Raji (cell line): ENCODE data around the gene SPCS2.

Experiments used
- POLR2A ChIP-seq: IDR thresholded peaks from 2 replicates; pipeline ENCODE4 v1.6.1; 2011; ENCODE audit warnings: low read depth, low read length, control low read depth; ENCODE audit not compliant: insufficient read depth

The SPCS2 gene

GRCh38 chr11:75022296-75022695 lies 73.2 kb downstream of the SPCS2 start:
- no peak for TF ChIP-seq POLR2A

DNA sequence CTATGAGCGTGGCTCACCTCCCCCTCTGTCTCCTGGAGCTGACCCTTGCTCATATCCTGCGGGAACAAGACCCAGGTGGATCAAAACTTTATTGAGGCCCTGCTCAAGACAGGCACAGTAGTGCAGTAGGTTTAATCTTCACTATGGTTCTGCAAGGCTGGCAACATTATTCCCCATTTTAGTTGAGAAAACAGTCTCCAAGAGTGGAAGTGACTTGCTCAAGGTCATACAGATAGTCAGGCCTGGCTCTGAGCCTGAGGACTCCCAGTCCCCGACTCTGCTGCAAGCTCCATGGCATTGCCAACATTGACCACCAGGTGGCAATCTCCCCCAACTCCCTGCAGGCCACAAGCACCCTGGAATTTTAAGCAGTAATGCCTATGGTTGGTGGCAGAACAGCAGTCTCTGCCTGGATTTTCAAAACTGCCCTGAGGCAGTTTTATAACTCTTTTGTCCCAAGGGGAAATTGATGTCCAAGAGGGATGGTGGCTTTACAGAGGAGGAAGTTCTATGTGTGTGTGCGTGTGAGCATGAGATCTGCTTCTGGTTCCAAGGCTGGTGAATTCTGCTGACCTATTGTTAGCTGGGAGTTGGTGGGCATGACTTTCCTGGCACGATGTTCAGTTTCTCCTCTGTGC lies 73.8 kb downstream of the SPCS2 start:
- TF ChIP-seq POLR2A: no peak

DNA sequence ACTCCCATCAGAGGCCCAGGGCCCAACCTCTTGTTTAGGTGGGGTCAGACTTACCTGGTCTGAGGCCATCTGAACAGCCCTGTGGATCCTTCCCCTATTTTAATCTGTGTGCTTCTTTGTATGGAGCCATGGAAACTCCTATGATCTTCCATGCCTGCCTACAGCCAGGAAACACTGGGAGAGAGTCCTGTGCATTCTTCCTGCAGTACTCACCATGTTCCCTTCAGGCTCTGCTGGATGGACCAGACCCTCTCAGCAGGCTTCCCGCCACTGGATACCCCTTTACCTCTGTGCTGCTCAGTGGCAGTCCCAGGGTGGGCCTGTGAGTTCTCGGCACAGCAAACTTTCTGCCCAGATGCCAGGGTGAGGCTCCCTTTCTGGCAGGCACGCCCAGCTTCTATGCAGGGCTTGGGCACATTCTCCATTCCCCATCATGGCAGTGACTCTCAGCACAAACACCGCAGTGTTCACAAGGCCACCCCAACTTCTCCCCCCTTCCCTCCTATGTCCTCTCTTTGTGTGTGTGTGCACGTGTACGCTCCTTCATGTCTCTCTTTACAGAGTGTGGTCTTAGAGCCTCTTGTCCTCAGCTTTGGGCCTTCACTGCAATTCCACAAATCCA lies 74.5 kb downstream of the SPCS2 start:
- TF ChIP-seq POLR2A: no peak

DNA sequence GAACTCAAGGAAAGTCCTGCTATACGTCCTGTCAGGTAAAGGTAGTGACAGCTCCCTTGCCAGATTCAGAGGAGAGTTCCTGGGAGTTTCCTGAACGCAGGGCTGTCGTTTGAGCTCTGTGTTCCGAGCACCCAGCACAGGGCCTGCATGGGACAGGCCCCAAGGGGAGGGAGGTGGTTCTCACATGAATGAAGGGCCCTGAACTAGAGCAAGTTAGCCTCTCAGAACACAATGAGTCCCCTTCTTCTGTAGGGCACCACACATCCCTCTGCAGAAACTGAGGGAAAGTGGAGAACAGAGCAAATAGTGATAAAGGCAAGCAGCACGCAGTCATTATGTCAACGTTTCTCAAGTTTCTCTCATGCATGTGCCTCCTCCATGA lies 75.0 kb downstream of the SPCS2 start:
- no peak for TF ChIP-seq POLR2A

DNA sequence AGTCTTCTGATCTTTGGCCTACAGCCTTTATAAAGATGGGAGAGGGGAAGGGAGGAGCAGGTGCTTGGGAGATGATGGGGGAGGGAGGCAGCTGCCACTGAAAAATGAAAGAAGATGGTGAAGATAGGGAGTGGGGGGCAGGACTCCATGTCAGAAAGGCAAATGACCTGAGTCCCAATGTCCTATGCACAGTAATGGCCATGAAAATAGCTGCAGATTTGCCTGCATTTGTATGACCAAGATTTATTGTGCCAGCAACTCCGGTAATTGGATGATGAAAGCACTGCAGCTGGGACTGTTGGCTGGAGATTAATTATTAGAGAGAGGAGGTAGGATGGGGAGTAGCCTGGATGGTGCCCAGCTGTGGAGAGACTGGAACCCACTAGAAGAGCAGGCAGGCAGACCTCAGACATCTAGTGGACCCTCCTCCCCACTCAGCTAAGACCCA lies 75.7 kb downstream of the SPCS2 start:
- no peak for TF ChIP-seq POLR2A

DNA sequence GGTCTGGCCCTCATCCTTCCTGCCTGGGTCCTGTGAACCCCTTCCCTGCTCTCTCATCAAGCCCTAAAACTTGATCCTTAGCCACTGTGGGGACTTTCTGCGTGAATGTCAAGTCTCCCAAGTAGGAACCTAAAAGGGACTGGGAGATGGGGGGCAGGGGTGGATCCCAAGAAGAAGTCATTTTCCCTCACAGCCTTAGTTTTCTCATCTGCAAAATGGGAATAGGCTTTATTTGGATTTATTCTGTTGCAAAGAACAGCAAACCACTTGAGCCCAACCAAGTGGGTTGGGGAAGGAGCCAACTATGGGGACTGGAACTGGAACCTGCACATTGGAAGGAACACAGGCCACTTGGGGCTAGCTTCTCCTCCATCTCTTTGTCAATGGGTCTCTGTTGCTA lies 76.5 kb downstream of the SPCS2 start:
- TF ChIP-seq POLR2A: no peak

DNA sequence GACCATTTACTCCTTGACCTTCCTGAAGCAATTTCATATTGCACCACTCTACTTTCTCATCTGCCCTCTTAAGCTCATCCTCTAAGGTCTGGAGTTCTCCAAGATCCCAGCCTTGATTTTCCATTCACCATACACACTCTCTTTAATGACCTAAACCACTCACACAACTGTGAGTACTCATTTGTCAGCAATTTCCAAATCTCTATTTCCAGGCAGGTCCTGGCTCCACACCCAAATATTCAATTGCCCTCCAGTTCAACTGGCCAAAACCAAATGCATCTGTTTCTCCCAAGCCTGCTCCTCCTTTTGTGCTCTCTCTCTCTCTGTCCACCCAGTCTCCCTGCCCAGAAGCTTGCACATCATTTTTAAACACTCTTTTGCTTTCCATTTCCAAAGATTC lies 79.3 kb downstream of the SPCS2 start:
- TF ChIP-seq POLR2A: no peak
